ENCODE results near the gene ACP2. TPM values are rescaled to one million over a fixed set of nuclear protein-coding genes. Genes with fewer than 3 reads are reported as not detected.

The ACP2 gene
- total RNA-seq, 2 experiments from 2014 or later, result 24.5 to 26.5 TPM

DNA sequence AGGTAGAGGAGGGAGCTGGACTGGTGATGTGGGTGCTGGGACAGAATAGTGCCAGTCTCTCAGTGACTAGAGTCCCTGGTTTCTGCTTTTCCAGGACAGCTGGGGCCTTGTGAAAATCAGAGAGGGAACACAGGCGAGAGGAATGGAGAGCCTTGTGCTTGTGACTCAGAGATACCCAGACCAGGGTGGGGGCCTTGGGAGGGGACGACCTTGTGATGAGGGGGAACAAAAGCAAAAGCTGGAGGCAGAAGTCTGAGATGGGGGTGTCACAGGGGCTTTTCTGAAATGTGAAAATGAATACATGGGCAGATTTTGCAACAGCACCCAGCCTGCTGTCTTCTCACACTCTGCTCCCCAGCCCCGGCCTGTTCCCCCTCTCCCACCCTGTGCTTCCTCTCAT lies 5.8 kb upstream of the ACP2 start:
- ChIA-PET CTCF (ENCODE audit: unreplicated experiment) (no interaction called here), POLR2A (no interaction called here)
- H3K4me3 ChIP-seq (ENCODE audit: low read depth, low read length, poor library complexity, severe bottlenecking), result no peak overlapping the region
- DNase-seq (ENCODE audit: low spot score), result no peak
- no peaks in the 10 kb centered on the region for H3K9me2 ChIP-seq (ENCODE audit: insufficient read depth, low read length)
- H2AFZ ChIP-seq (ENCODE audit: low read length), result no peak overlapping the region
- no peak overlapping the region for H3K4me2 ChIP-seq (ENCODE audit: low read length)
- H3K36me3 ChIP-seq (ENCODE audit: insufficient read depth, low read length), result no peaks in the 10 kb centered on the region
- no peaks in the 10 kb centered on the region for H3K9me3 ChIP-seq (ENCODE audit: low read length)
- peaks cover 4% of the 10 kb centered on the region for H3K4me1 ChIP-seq (ENCODE audit: insufficient read depth, low read length, poor library complexity, severe bottlenecking)
- TF ChIP-seq, protein P1, sequence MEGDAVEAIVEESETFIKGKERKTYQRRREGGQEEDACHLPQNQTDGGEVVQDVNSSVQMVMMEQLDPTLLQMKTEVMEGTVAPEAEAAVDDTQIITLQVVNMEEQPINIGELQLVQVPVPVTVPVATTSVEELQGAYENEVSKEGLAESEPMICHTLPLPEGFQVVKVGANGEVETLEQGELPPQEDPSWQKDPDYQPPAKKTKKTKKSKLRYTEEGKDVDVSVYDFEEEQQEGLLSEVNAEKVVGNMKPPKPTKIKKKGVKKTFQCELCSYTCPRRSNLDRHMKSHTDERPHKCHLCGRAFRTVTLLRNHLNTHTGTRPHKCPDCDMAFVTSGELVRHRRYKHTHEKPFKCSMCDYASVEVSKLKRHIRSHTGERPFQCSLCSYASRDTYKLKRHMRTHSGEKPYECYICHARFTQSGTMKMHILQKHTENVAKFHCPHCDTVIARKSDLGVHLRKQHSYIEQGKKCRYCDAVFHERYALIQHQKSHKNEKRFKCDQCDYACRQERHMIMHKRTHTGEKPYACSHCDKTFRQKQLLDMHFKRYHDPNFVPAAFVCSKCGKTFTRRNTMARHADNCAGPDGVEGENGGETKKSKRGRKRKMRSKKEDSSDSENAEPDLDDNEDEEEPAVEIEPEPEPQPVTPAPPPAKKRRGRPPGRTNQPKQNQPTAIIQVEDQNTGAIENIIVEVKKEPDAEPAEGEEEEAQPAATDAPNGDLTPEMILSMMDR (conservative IDR thresholded peaks at IDR 0.05; ENCODE audit: low read length), result no peak
- TF ChIP-seq EZH2phosphoT487 (IDR thresholded peaks at IDR 0.05; ENCODE audit: borderline replicate concordance, low read depth, low read length), result no peak
- intact Hi-C loops (cut with micrococcal nuclease; ENCODE audit: unreplicated experiment), result no loop called here
- BruUV-seq (replicated peaks), result no TSS peak
- no peaks in the 10 kb centered on the region for H4K20me1 ChIP-seq (ENCODE audit: insufficient read depth, low read length)
- no peak overlapping the region for H3K27ac ChIP-seq (ENCODE audit: low read depth, low read length, poor library complexity, severe bottlenecking)
- H3K79me2 ChIP-seq (ENCODE audit: insufficient read depth, low read depth, low read length), result peaks cover 3% of the 10 kb centered on the region; the same call in 1 of the 2 replicates

GRCh38 chr11:47253660-47254059 lies 5.0 kb upstream of the ACP2 start:
- H3K9me2 ChIP-seq (ENCODE audit: insufficient read depth, low read length), result no peaks in the 10 kb centered on the region
- H3K4me1 ChIP-seq (ENCODE audit: insufficient read depth, low read length, poor library complexity, severe bottlenecking), result peaks cover 5% of the 10 kb centered on the region
- intact Hi-C loops (cut with micrococcal nuclease; ENCODE audit: unreplicated experiment), result no loop called here
- H2AFZ ChIP-seq (ENCODE audit: low read length), result no peak overlapping the region
- H3K9me3 ChIP-seq (ENCODE audit: low read length), result no peaks in the 10 kb centered on the region
- DNase-seq (ENCODE audit: low spot score), result no peak
- no peaks in the 10 kb centered on the region for H3K36me3 ChIP-seq (ENCODE audit: insufficient read depth, low read length)
- H3K4me3 ChIP-seq (ENCODE audit: low read depth, low read length, poor library complexity, severe bottlenecking), result no peak overlapping the region
- ChIA-PET POLR2A (no interaction called here), CTCF (ENCODE audit: unreplicated experiment) (no interaction called here)
- no peak for TF ChIP-seq EZH2phosphoT487 (IDR thresholded peaks at IDR 0.05; ENCODE audit: borderline replicate concordance, low read depth, low read length)
- TF ChIP-seq, protein P1 (conservative IDR thresholded peaks at IDR 0.05; ENCODE audit: low read length), result no peak
- H3K79me2 ChIP-seq (ENCODE audit: insufficient read depth, low read depth, low read length), result peaks cover 5% of the 10 kb centered on the region; the same call in 1 of the 2 replicates
- no peak overlapping the region for H3K4me2 ChIP-seq (ENCODE audit: low read length)
- H4K20me1 ChIP-seq (ENCODE audit: insufficient read depth, low read length), result no peaks in the 10 kb centered on the region
- BruUV-seq (replicated peaks), result no TSS peak
- no peak overlapping the region for H3K27ac ChIP-seq (ENCODE audit: low read depth, low read length, poor library complexity, severe bottlenecking)

GRCh38 chr11:47251751-47252150 lies 3.1 kb upstream of the ACP2 start:
- no TSS peak for BruUV-seq (replicated peaks)
- Histone ChIP-seq H3K27ac (ENCODE audit: low read depth, low read length, poor library complexity, severe bottlenecking) (no peak overlapping the region), H3K9me2 (ENCODE audit: insufficient read depth, low read length) (no peaks in the 10 kb centered on the region), H3K4me2 (ENCODE audit: low read length) (no peak overlapping the region), H3K36me3 (ENCODE audit: insufficient read depth, low read length) (peaks cover 6% of the 10 kb centered on the region; the same call in 1 of the 2 replicates), H3K9me3 (ENCODE audit: low read length) (no peaks in the 10 kb centered on the region), H4K20me1 (ENCODE audit: insufficient read depth, low read length) (no peaks in the 10 kb centered on the region), H3K79me2 (ENCODE audit: insufficient read depth, low read depth, low read length) (peaks cover 20% of the 10 kb centered on the region; the same call in 1 of the 2 replicates), H2AFZ (ENCODE audit: low read length) (no peak overlapping the region), H3K4me1 (ENCODE audit: insufficient read depth, low read length, poor library complexity, severe bottlenecking) (peaks cover 13% of the 10 kb centered on the region), H3K4me3 (ENCODE audit: low read depth, low read length, poor library complexity, severe bottlenecking) (no peak overlapping the region)
- intact Hi-C loops (cut with micrococcal nuclease; ENCODE audit: unreplicated experiment), result no loop called here
- ChIA-PET POLR2A (interaction anchor here (0.6 to 1.5 kb wide), 3 partner anchors 19 to 37 kb away, joined by 3 to 4 read pairs (median 3); partner anchors contain the start of gene DDB2), CTCF (ENCODE audit: unreplicated experiment) (no interaction called here)
- no peak for DNase-seq (ENCODE audit: low spot score)
- TF ChIP-seq EZH2phosphoT487 (IDR thresholded peaks at IDR 0.05; ENCODE audit: borderline replicate concordance, low read depth, low read length), result no peak
- TF ChIP-seq, protein P1 (conservative IDR thresholded peaks at IDR 0.05; ENCODE audit: low read length), result no peak

Measured in OCI-LY7 (cell line).